Activated T-cell treated with anti-CD3 and anti-CD28 coated beads, Interleukin-2, amount 50 U/mL, for 48 hours (primary cell): ENCODE results near the gene VPS35.

ENCODE experiments used
- DNase-seq, 2 experiments: peaks; one replicate each; pipeline ENCODE4 v3.0.0-alpha.2; 2020

The VPS35 gene

GRCh38 chr16:46606231-46606630 lies 82.7 kb downstream of the VPS35 start:
- no peak for DNase-seq
